Kidney epithelial cell (primary cell): Measurements from ENCODE around the gene FILIP1L. TPM values are rescaled to one million over a fixed set of nuclear protein-coding genes. Genes with fewer than 3 reads are reported as not detected.

Experiments used
- DNase-seq: peaks from one replicate; pipeline ENCODE4 v3.0.0-alpha.2; 2010; ENCODE audit warnings: low read depth
- H3K27me3 ChIP-seq: 2 replicates; pipeline ENCODE4 v1.6.0; 2011; ENCODE audit warnings: low read length; ENCODE audit not compliant: control insufficient read depth, insufficient read depth
- H3K36me3 ChIP-seq: 2 replicates; pipeline ENCODE4 v1.5.1; 2011; ENCODE audit warnings: low read length; ENCODE audit not compliant: control insufficient read depth, insufficient read depth
- H3K4me3 ChIP-seq: 2 replicates; pipeline ENCODE4 v1.5.1; 2011; ENCODE audit warnings: low read depth, mild to moderate bottlenecking, control low read depth, low read length
- CTCF ChIP-seq: IDR thresholded peaks from 2 replicates; pipeline ENCODE4 v1.5.1; 2011; ENCODE audit warnings: mild to moderate bottlenecking, moderate library complexity, low read length, control low read depth, inconsistent platforms; ENCODE audit not compliant: insufficient read depth, poor library complexity, severe bottlenecking
- total RNA-seq: library from RNA; depleted of rRNA; stranded (reverse); fragments of >200 nt; gene quantifications from 2 replicates; pipeline ENCODE4 v1.2.3, GENCODE V29; 2015

The FILIP1L gene
- total RNA-seq, 1 donor from 2014 or later: 15.6 TPM

- no peak for TF ChIP-seq CTCF
- Histone ChIP-seq H3K27me3 (no peaks in the 10 kb centered on the region), H3K4me3 (no peak overlapping the region), H3K36me3 (no peaks in the 10 kb centered on the region)
- DNase-seq: no peak
Measured at GRCh38 chr3:100136921-100137320, 22.6 kb upstream of the FILIP1L start.

- Histone ChIP-seq H3K36me3 (no peaks in the 10 kb centered on the region), H3K27me3 (no peaks in the 10 kb centered on the region), H3K4me3 (no peak overlapping the region)
- no peak for DNase-seq
- TF ChIP-seq CTCF: no peak
Measured at GRCh38 chr3:100131241-100131640, 16.9 kb upstream of the FILIP1L start.

GRCh38 chr3:100129941-100130340 lies 15.6 kb upstream of the FILIP1L start:
- DNase-seq: no peak
- Histone ChIP-seq H3K4me3 (no peak overlapping the region), H3K27me3 (no peaks in the 10 kb centered on the region), H3K36me3 (no peaks in the 10 kb centered on the region)
- no peak for TF ChIP-seq CTCF

- Histone ChIP-seq H3K36me3 (no peaks in the 10 kb centered on the region), H3K27me3 (no peaks in the 10 kb centered on the region), H3K4me3 (no peak overlapping the region)
- TF ChIP-seq CTCF: no peak
- no peak for DNase-seq
Measured at GRCh38 chr3:100128565-100128964, 14.3 kb upstream of the FILIP1L start.

GRCh38 chr3:100127792-100128191 lies 13.5 kb upstream of the FILIP1L start:
- no peaks in the 10 kb centered on the region for H3K36me3 ChIP-seq
- no peaks in the 10 kb centered on the region for H3K27me3 ChIP-seq
- no peak for TF ChIP-seq CTCF
- no peak overlapping the region for H3K4me3 ChIP-seq
- DNase-seq: no peak

- TF ChIP-seq CTCF: no peak
Measured at GRCh38 chr3:100125161-100125938, 11.0 kb upstream of the FILIP1L start.

More at GRCh38 chr3:100125161-100125938, 11.0 kb upstream of the FILIP1L start:
- Histone ChIP-seq H3K4me3 (no peak overlapping the region), H3K36me3 (no peaks in the 10 kb centered on the region), H3K27me3 (no peaks in the 10 kb centered on the region)
- DNase-seq: no peak
